ENCODE measurements around the gene COG3.

COG3 gene

GRCh38 chr13:45548281-45548680 is 83.5 kb downstream of the COG3 start:
- DNase-seq: no peak

- DNase-seq: no peak
These were observed 89.9 kb downstream of the COG3 start for GRCh38 chr13:45554604-45555109.

DNA sequence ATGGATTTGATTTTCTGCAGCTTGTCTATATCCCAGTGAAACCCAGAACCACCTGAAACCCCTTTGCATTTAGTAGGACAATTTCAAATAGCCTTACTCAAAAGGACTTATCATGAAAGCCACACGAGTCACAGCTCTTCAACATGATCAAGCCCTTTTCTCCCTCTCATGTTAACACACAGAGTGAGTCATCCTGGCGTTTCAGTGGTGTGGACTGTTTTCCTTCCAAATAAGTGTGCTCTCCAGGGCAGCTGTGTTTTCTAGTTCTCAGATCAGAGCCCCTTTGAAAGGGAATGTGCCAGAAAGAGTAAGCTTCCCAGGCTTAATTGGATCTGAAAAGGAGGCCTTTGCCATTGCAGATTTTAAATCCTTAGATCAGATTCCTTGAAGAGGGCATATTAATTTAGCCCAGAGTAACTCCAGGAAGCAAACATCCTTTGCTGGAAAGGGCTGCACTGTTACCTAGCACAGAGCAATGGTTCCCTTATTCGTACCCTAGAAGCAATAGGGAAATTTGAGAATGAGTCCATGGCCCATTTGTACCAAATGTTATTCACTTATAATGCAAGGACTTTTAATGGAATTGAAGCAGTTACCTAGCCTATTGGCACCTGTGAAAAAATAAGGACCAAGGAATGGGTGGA is 99.5 kb downstream of the COG3 start:
- DNase-seq: no peak

GRCh38 chr13:45565331-45565730 is 100.6 kb downstream of the COG3 start:
- DNase-seq: no peak

DNA sequence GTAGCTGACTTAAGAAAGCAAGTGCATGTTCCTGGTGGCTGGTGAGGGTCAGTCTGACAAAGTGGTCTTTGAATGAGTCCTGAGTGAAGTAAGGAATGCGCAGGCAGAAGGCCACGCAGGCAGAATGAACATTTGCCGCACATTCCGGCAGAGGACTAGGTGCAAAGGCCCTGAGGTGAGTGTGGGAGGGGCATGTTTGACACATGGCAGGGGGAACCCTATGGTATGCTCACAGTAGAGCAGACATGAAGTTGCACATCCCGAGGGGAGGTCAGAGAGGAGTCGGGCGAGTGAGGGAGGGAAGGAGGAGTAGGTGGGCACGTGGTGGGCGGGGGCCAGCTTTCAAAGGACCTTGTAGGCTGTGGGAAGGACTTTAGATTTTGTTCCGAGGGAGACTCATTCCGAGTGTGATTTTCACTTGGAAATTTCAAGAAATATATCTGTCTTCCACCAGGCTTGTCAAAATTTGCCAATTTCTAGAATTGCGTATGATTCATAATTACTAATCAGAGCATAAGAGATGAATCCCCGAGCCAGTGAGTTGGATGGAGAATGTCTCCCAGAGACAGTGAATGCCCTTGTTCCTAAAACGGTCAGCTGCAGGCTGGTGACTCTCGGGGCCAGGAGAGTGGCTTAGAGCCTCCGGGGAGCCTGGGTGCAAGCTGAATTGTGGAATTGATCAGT is 110.5 kb downstream of the COG3 start:
- DNase-seq: no peak

DNA sequence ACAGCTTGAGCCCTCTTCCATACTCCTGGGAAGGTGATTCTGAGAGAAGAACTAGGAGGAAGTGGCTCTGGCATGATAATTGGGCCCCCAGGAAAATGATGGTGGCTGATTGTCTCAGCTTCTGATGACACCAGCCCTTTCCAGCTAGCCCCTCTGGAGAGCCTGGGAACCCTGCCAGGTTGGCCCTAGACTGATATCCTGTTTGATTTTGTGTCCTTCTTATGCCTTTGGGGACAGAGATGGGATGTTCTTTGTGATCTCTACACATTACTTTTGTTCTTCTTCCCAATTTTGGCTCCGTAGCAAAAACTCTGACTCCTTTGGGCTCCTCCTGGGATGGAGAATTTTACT is 111.1 kb downstream of the COG3 start:
- DNase-seq: no peak

GRCh38 chr13:45576466-45576865 is 111.7 kb downstream of the COG3 start:
- DNase-seq: no peak

- no peak for DNase-seq
These were observed 117.8 kb downstream of the COG3 start for GRCh38 chr13:45582408-45583076.

GRCh38 chr13:45584816-45585215 is 120.1 kb downstream of the COG3 start:
- no peak for DNase-seq

Data from activated CD4-positive, alpha-beta T cell treated with anti-CD3 and anti-CD28 coated beads, Interleukin-2, amount 50 U/mL, for 1 hour (primary cell).